Panc1 (cell line): Measurements from ENCODE around the gene CLIC1. TPM values are rescaled to one million over a fixed set of nuclear protein-coding genes. Genes with fewer than 3 reads are reported as not detected.

Source experiments
- ATAC-seq: fragments of 200-7000 bp; cut with Tn5 transposase; 2 replicates; pipeline ENCODE4 v1.9.1; 2020; ENCODE audit warnings: mild to moderate bottlenecking, moderate library complexity
- BruUV-seq: library from RNA; stranded (reverse); fragments of 400-500 nt; replicated peaks from 2 replicates; lab custom pipeline; 2021; lab: Mats Ljungman, UMichigan
- CTCF ChIA-PET: fragments of 300-600 bp; sonication (Branson Sonifier 250); formaldehyde crosslinking; loops from one replicate; lab custom pipeline; 2022; ENCODE audit warnings: antibody characterized with exemption; lab: Charles Lee
- POLR2A ChIA-PET: fragments of 300-600 bp; sonication (Branson Sonifier 250); formaldehyde crosslinking; loops from one replicate; lab custom pipeline; 2022; ENCODE audit warnings: antibody characterized with exemption; lab: Charles Lee
- DNase-seq: peaks from one replicate; pipeline ENCODE4 v3.0.0-alpha.2; 2010; ENCODE audit warnings: low read depth, low spot score
- H3K27ac ChIP-seq: 2 replicates; pipeline ENCODE4 v1.5.1; 2011; ENCODE audit warnings: mild to moderate bottlenecking, low read length, inconsistent platforms
- H3K27me3 ChIP-seq: fragments of 200-500 bp; sonication (Bioruptor generic); 2 replicates; pipeline ENCODE4 v1.6.0; 2014; ENCODE audit warnings: low read length, inconsistent platforms; ENCODE audit not compliant: control insufficient read depth, insufficient read depth
- H3K36me3 ChIP-seq: fragments of 200-500 bp; sonication (Bioruptor generic); 2 replicates; pipeline ENCODE4 v1.5.1; 2014; ENCODE audit warnings: inconsistent platforms, mild to moderate bottlenecking, low read length, moderate library complexity; ENCODE audit not compliant: control insufficient read depth, insufficient read depth
- H3K4me1 ChIP-seq: 2 replicates; pipeline ENCODE4 v1.5.1; 2011; ENCODE audit warnings: inconsistent platforms, mild to moderate bottlenecking, low read length, moderate library complexity; ENCODE audit not compliant: control insufficient read depth, insufficient read depth
- H3K4me3 ChIP-seq, 2 experiments: 2 replicates each; pipeline ENCODE4 v1.5.1; 2011 to 2012; ENCODE audit warnings: low read depth in 2 of 2, low read length in 2 of 2, mild to moderate bottlenecking in 2 of 2, inconsistent platforms in 1 of 2, moderate library complexity in 1 of 2
- H3K9me3 ChIP-seq: fragments of 200-500 bp; sonication (Bioruptor generic); 2 replicates; pipeline ENCODE4 v1.5.1; 2014; ENCODE audit warnings: low read depth, mild to moderate bottlenecking, inconsistent platforms, low read length, moderate library complexity; ENCODE audit not compliant: control insufficient read depth, insufficient read depth
- CTCF ChIP-seq: fragments of 450-650 bp; IDR thresholded peaks from 2 replicates; pipeline ENCODE4 v1.5.1; 2017; ENCODE audit warnings: mild to moderate bottlenecking
- POLR2AphosphoS5 ChIP-seq: IDR thresholded peaks from 2 replicates; pipeline ENCODE4 v1.6.1; 2012; ENCODE audit warnings: mild to moderate bottlenecking, low read depth, low read length, moderate library complexity
- SIN3A ChIP-seq: IDR thresholded peaks from 2 replicates; pipeline ENCODE4 v1.6.1; 2012; ENCODE audit warnings: low read depth, mild to moderate bottlenecking, low read length, moderate library complexity, borderline replicate concordance; ENCODE audit not compliant: insufficient read depth
- TCF7L2 ChIP-seq: IDR thresholded peaks from 2 replicates; pipeline ENCODE4 v1.6.1; 2011; ENCODE audit warnings: mild to moderate bottlenecking, low read depth, low read length, inconsistent platforms
- in situ Hi-C: cut with HindIII; loops from 2 replicates; pipeline ENCODE4 v1.10.0; 2016; ENCODE audit warnings: low sequenced_read_pairs, low pct_unique_long_range_greater_than_20kb
- intact Hi-C: fragments of 100-400 bp; cut with micrococcal nuclease; formaldehyde crosslinking; loops from one replicate; pipeline ENCODE4 v1.10.0; 2022; ENCODE audit not compliant: unreplicated experiment
- microRNA-seq: library from miRNA; unstranded; fragments of <30 nt; microRNA quantifications from one replicate; pipeline ENCODE4 v1.1.0, GENCODE V29; 2020; ENCODE audit not compliant: unreplicated experiment
- total RNA-seq: library from RNA; stranded (reverse); gene quantifications from one replicate; pipeline ENCODE4 v1.2.1, GENCODE V29; 2021; ENCODE audit not compliant: unreplicated experiment
- TF ChIP-seq, protein P1 (sequence below), 2 experiments: IDR thresholded peaks; 2 replicates each; pipeline ENCODE4 v1.6.1; 2011 to 2012; ENCODE audit warnings: low read depth in 2 of 2, control low read depth in 1 of 2, low read length in 1 of 2, mild to moderate bottlenecking in 1 of 2, moderate library complexity in 1 of 2; ENCODE audit not compliant: insufficient read depth in 1 of 2

The CLIC1 gene
- total RNA-seq, 1 experiment from 2014 or later = 583 TPM

DNA sequence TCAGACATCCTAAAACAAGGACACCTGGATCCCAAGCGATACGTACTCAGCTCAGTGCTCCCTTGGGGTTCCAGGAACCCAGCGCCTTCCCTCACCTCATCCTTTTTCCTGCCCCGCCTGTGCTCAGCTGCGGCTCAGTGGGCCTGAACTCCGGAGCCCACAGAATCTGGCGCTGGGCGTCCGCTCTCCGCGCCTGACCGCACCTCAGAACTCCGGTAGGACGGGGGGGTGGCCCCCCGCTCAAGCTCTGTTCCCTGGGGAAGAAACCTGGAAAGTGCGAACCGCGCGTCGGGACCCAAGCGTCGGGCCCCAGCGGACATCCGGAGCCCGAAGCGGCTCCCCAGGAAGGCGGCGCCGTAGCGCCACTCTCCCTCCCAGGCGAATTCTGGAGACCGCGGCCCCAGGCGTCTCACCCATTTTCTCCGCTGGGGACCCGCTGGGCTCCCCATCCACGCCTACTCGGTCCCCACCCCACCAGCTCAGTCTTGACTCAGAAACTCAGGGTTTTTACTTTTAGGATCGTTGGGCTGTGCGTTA lies 55.1 kb downstream of the CLIC1 start:
- Histone ChIP-seq H3K36me3 (no peaks in the 10 kb centered on the region), H3K9me3 (no peaks in the 10 kb centered on the region), H3K4me3 (no peak overlapping the region), H3K27me3 (no peaks in the 10 kb centered on the region), H3K27ac (no peak overlapping the region), H3K4me1 (peaks cover 4% of the 10 kb centered on the region; the same call in 1 of the 2 replicates)
- intact Hi-C loops = loop anchor here (5.0 kb wide), 2 partner anchors 91 to 151 kb away; no protein-coding TSS in a partner anchor
- CTCF ChIA-PET = interaction anchor here (0.6 kb wide), 1 partner anchor 13 kb away, joined by 3 read pairs; no protein-coding TSS in a partner anchor
- POLR2A ChIA-PET = interaction anchor here (0.7 kb wide), 2 partner anchors 61 to 115 kb away, joined by 4 to 11 read pairs; no protein-coding TSS in a partner anchor
- DNase-seq (no peak), ATAC-seq (no peak)
- in situ Hi-C loops = no loop called here
- BruUV-seq = no TSS peak
- TF ChIP-seq POLR2AphosphoS5 (no peak), TCF7L2 (no peak), CTCF (no peak), SIN3A (no peak)
- TF ChIP-seq, protein P1, sequence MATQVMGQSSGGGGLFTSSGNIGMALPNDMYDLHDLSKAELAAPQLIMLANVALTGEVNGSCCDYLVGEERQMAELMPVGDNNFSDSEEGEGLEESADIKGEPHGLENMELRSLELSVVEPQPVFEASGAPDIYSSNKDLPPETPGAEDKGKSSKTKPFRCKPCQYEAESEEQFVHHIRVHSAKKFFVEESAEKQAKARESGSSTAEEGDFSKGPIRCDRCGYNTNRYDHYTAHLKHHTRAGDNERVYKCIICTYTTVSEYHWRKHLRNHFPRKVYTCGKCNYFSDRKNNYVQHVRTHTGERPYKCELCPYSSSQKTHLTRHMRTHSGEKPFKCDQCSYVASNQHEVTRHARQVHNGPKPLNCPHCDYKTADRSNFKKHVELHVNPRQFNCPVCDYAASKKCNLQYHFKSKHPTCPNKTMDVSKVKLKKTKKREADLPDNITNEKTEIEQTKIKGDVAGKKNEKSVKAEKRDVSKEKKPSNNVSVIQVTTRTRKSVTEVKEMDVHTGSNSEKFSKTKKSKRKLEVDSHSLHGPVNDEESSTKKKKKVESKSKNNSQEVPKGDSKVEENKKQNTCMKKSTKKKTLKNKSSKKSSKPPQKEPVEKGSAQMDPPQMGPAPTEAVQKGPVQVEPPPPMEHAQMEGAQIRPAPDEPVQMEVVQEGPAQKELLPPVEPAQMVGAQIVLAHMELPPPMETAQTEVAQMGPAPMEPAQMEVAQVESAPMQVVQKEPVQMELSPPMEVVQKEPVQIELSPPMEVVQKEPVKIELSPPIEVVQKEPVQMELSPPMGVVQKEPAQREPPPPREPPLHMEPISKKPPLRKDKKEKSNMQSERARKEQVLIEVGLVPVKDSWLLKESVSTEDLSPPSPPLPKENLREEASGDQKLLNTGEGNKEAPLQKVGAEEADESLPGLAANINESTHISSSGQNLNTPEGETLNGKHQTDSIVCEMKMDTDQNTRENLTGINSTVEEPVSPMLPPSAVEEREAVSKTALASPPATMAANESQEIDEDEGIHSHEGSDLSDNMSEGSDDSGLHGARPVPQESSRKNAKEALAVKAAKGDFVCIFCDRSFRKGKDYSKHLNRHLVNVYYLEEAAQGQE (IDR thresholded peaks at IDR 0.05; ENCODE audit: insufficient read depth in 1 of 2, low read depth in 2 of 2, low read length in 1 of 2) = no peak

Small RNA genes within 50 kb of the gene (microRNA-seq; reads per million reads assigned to microRNA genes)
- gene MIR4646 = 1.6 reads per million

Other genes with a start within 250 kb of the CLIC1 start
- 72.1 TPM for gene MICB, start 238.4 kb downstream of the CLIC1 start, total RNA-seq
- not detected for gene MCCD1, start 207.6 kb downstream of the CLIC1 start, total RNA-seq
- 401 TPM for gene DDX39B, start 194.5 kb downstream of the CLIC1 start, total RNA-seq
- 0.98 TPM for gene ATP6V1G2, start 189.9 kb downstream of the CLIC1 start, total RNA-seq
- gene NFKBIL1, start 188.9 kb downstream of the CLIC1 start, total RNA-seq = 27.9 TPM
- gene LTA, start 164.2 kb downstream of the CLIC1 start, total RNA-seq = 0.72 TPM
- 0.64 TPM for gene TNF, start 161.0 kb downstream of the CLIC1 start, total RNA-seq
- gene LTB, start 154.1 kb downstream of the CLIC1 start, total RNA-seq = 3.7 TPM
- gene LST1, start 150.3 kb downstream of the CLIC1 start, total RNA-seq = not detected
- gene NCR3, start 143.5 kb downstream of the CLIC1 start, total RNA-seq = not detected
- 0.44 TPM for gene AIF1, start 121.3 kb downstream of the CLIC1 start, total RNA-seq
- 318 TPM for gene PRRC2A, start 115.8 kb downstream of the CLIC1 start, total RNA-seq
- gene BAG6, start 83.9 kb downstream of the CLIC1 start, total RNA-seq = 491 TPM
- 1.8 TPM for gene APOM, start 80.6 kb downstream of the CLIC1 start, total RNA-seq
- 22.4 TPM for gene C6orf47, start 75.8 kb downstream of the CLIC1 start, total RNA-seq
- gene GPANK1, start 71.5 kb downstream of the CLIC1 start, total RNA-seq = 18.3 TPM
- 219 TPM for gene CSNK2B, start 70.5 kb downstream of the CLIC1 start, total RNA-seq
- gene LY6G5B, start 66.6 kb downstream of the CLIC1 start, total RNA-seq = 21.2 TPM
- 0.62 TPM for gene LY6G5C, start 55.5 kb downstream of the CLIC1 start, total RNA-seq
- gene ABHD16A, start 33.2 kb downstream of the CLIC1 start, total RNA-seq = 47.2 TPM
- gene LY6G6F, start 29.7 kb downstream of the CLIC1 start, total RNA-seq = not detected
- not detected for gene LY6G6D, start 21.2 kb downstream of the CLIC1 start, total RNA-seq
- gene LY6G6C, start 14.8 kb downstream of the CLIC1 start, total RNA-seq = 0.23 TPM
- not detected for gene MPIG6B, start 13.2 kb downstream of the CLIC1 start, total RNA-seq
- 104 TPM for gene DDAH2, start 7.2 kb downstream of the CLIC1 start, total RNA-seq
- 38.1 TPM for gene MSH5, start 3.5 kb upstream of the CLIC1 start, total RNA-seq
- 6.3 TPM for gene SAPCD1, start 26.1 kb upstream of the CLIC1 start, total RNA-seq
- gene VWA7, start 40.8 kb upstream of the CLIC1 start, total RNA-seq = 4.3 TPM
- gene VARS1, start 59.2 kb upstream of the CLIC1 start, total RNA-seq = 229 TPM
- gene LSM2, start 70.4 kb upstream of the CLIC1 start, total RNA-seq = 89.7 TPM
- gene HSPA1L, start 78.8 kb upstream of the CLIC1 start, total RNA-seq = 2.8 TPM
- 169 TPM for gene HSPA1A, start 79.0 kb upstream of the CLIC1 start, total RNA-seq
- gene HSPA1B, start 91.2 kb upstream of the CLIC1 start, total RNA-seq = 147 TPM
- gene NEU1, start 126.3 kb upstream of the CLIC1 start, total RNA-seq = 111 TPM
- gene SLC44A4, start 142.5 kb upstream of the CLIC1 start, total RNA-seq = 2.7 TPM
- gene EHMT2, start 161.2 kb upstream of the CLIC1 start, total RNA-seq = 60.4 TPM
- gene ZBTB12, start 165.6 kb upstream of the CLIC1 start, total RNA-seq = 9.4 TPM
- 1.0 TPM for gene C2, start 191.2 kb upstream of the CLIC1 start, total RNA-seq
- 5.6 TPM for gene CFB, start 209.6 kb upstream of the CLIC1 start, total RNA-seq
- 94.9 TPM for gene NELFE, start 222.4 kb upstream of the CLIC1 start, total RNA-seq
- gene SKIC2, start 222.6 kb upstream of the CLIC1 start, total RNA-seq = 121 TPM
- 38.1 TPM for gene DXO, start 235.6 kb upstream of the CLIC1 start, total RNA-seq
- gene C4A, start 245.5 kb upstream of the CLIC1 start, total RNA-seq = 8.1 TPM